Right lobe of liver (tissue), 4 donors: Measurements from ENCODE around the gene CLEC18B.

ENCODE experiments used
- CTCF ChIP-seq, 4 donors: fragments of 200-600 bp in 3 of 4; fragments of 450-650 bp in 1 of 4; IDR thresholded peaks; one replicate each; pipeline versions ENCODE4 v1.5.1 to v1.8.0; 2016 to 2022; ENCODE audit warnings: antibody characterized with exemption in 4 of 4, mild to moderate bottlenecking in 2 of 4
- POLR2A ChIP-seq: fragments of 450-650 bp; IDR thresholded peaks from one replicate; pipeline ENCODE4 v1.6.1; 2017; ENCODE audit warnings: antibody characterized with exemption, mild to moderate bottlenecking
- donor health status: DM: no; HTN: no; CAD: no.
- donor health status: DM: no; HTN: no; CAD: no.
- donor health status: DM: no; HTN: yes; CAD: no.

GRCh38 chr16:74455619-74456289 lies 34.5 kb upstream of the CLEC18B start:
- TF ChIP-seq CTCF (IDR thresholded peaks at IDR 0.05) (no peak), POLR2A (no peak)
